H1 (cell line): ENCODE measurements around the gene CHPF. TPM values are rescaled to one million over a fixed set of nuclear protein-coding genes. Genes with fewer than 3 reads are reported as not detected.

ENCODE experiments used
- GABPA ChIP-seq: IDR thresholded peaks from 2 replicates; pipeline ENCODE4 v1.6.1; 2011; ENCODE audit warnings: mild to moderate bottlenecking, low read length, moderate library complexity, borderline replicate concordance; ENCODE audit not compliant: insufficient read depth
- HDAC6 ChIP-seq: IDR thresholded peaks from one replicate; pipeline ENCODE4 v1.7.1; 2012; ENCODE audit warnings: low read depth, mild to moderate bottlenecking, inconsistent platforms, low read length, moderate library complexity
- PHF8 ChIP-seq: fragments of 200-600 bp; sonication (generic); conservative IDR thresholded peaks from 2 replicates; pipeline ENCODE4 v1.7.1; 2012; ENCODE audit warnings: low read depth, mild to moderate bottlenecking, inconsistent platforms, low read length, moderate library complexity
- RFX5 ChIP-seq: IDR thresholded peaks from 2 replicates; pipeline ENCODE4 v1.6.1; 2011; ENCODE audit warnings: low read depth, low read length, improper control_type of control experiment, borderline replicate concordance
- SIRT6 ChIP-seq: IDR thresholded peaks from one replicate; pipeline ENCODE4 v1.7.1; 2012; ENCODE audit warnings: low read length, inconsistent platforms
- polyA plus RNA-seq, 7 experiments: library from polyadenylated mRNA; depleted of rRNA in 3 of 7; stranded (reverse) in 5 of 7; unstranded in 2 of 7; fragments of >200 nt in 5 of 7; fragments of 200-250 nt in 2 of 7; gene quantifications; 1 replicate in 5 of 7; 2 replicates in 1 of 7; 4 replicates in 1 of 7; pipeline versions ENCODE4 v1.2.1 to v1.2.3, GENCODE V29; 2011 to 2013; ENCODE audit warnings: missing spikeins in 2 of 7, mixed read lengths in 2 of 7
- total RNA-seq: library from RNA; stranded (reverse); fragmentation: NEBNext Ultra II Directional; extraction: Animal tissue kit (Norgen Biotek cat#: 25700); gene quantifications from 2 replicates; pipeline ENCODE4 v1.2.1, GENCODE V29; 2021

The CHPF gene
- total and polyA plus RNA-seq, 2 of the 8 experiments (the other 6 are each of a cell fraction or from before 2014, with no cell fraction given) = 62.9 to 67.3 TPM

GRCh38 chr2:219567131-219567530 lies 23.5 kb upstream of the CHPF start (continued):
- TF ChIP-seq RFX5 (no peak), SIRT6 (no peak), PHF8 (no peak), GABPA (no peak), HDAC6 (no peak)
